ENCODE results near the gene CLDN19. TPM values are rescaled to one million over a fixed set of nuclear protein-coding genes. Genes with fewer than 3 reads are reported as not detected.

The CLDN19 gene
- total RNA-seq, 1 donor from 2014 or later, result not detected

GRCh38 chr1:42773420-42773819 is 33.4 kb upstream of the CLDN19 start:
- Histone ChIP-seq H3K4me3 (ENCODE audit: low read depth, low read length) (no peak overlapping the region), H3K27me3 (ENCODE audit: control insufficient read depth, insufficient read depth, low read length) (no peaks in the 10 kb centered on the region), H3K36me3 (ENCODE audit: control insufficient read depth, insufficient read depth, low read length) (peaks cover 4% of the 10 kb centered on the region)
- DNase-seq (ENCODE audit: low read depth) (no peak), FAIRE-seq (no peak)
- no peak for TF ChIP-seq CTCF (IDR thresholded peaks at IDR 0.05; ENCODE audit: insufficient read depth, low read length, severe bottlenecking)

- no peaks in the 10 kb centered on the region for H3K36me3 ChIP-seq (ENCODE audit: control insufficient read depth, insufficient read depth, low read length)
- no peak for DNase-seq (ENCODE audit: low read depth)
- no peak for FAIRE-seq
- TF ChIP-seq CTCF (IDR thresholded peaks at IDR 0.05; ENCODE audit: insufficient read depth, low read length, severe bottlenecking), result no peak
- no peaks in the 10 kb centered on the region for H3K27me3 ChIP-seq (ENCODE audit: control insufficient read depth, insufficient read depth, low read length)
- no peak overlapping the region for H3K4me3 ChIP-seq (ENCODE audit: low read depth, low read length)
Measured at GRCh38 chr1:42769811-42770210, 29.8 kb upstream of the CLDN19 start.

GRCh38 chr1:42768172-42768571 is 28.1 kb upstream of the CLDN19 start:
- no peak for FAIRE-seq
- no peak for TF ChIP-seq CTCF (IDR thresholded peaks at IDR 0.05; ENCODE audit: insufficient read depth, low read length, severe bottlenecking)

GRCh38 chr1:42767510-42768000 is 27.5 kb upstream of the CLDN19 start:
- TF ChIP-seq CTCF (IDR thresholded peaks at IDR 0.05; ENCODE audit: insufficient read depth, low read length, severe bottlenecking), result no peak
- FAIRE-seq (no peak), DNase-seq (ENCODE audit: low read depth) (no peak)
- H3K4me3 ChIP-seq (ENCODE audit: low read depth, low read length), result peak overlapping the region; percentile 89
- H3K36me3 ChIP-seq (ENCODE audit: control insufficient read depth, insufficient read depth, low read length), result no peaks in the 10 kb centered on the region
- no peaks in the 10 kb centered on the region for H3K27me3 ChIP-seq (ENCODE audit: control insufficient read depth, insufficient read depth, low read length)

More at GRCh38 chr1:42768172-42768571, 28.1 kb upstream of the CLDN19 start:
- Histone ChIP-seq H3K4me3 (ENCODE audit: low read depth, low read length) (peak overlapping the region; percentile 89), H3K27me3 (ENCODE audit: control insufficient read depth, insufficient read depth, low read length) (no peaks in the 10 kb centered on the region), H3K36me3 (ENCODE audit: control insufficient read depth, insufficient read depth, low read length) (no peaks in the 10 kb centered on the region)
- DNase-seq (ENCODE audit: low read depth), result no peak

- TF ChIP-seq CTCF (IDR thresholded peaks at IDR 0.05; ENCODE audit: insufficient read depth, low read length, severe bottlenecking), result no peak
- no peaks in the 10 kb centered on the region for H3K36me3 ChIP-seq (ENCODE audit: control insufficient read depth, insufficient read depth, low read length)
- DNase-seq (ENCODE audit: low read depth), result peak; percentile 98
Measured at GRCh38 chr1:42766741-42767509, 26.9 kb upstream of the CLDN19 start, which contains the start of the genes C1orf50 and P3H1. Gene C1orf50, plus strand, starts transcription at chr1:42767249. Its CDS starts 63 bp downstream, at chr1:42767312. Gene P3H1, minus strand, starts transcription at chr1:42767028. Its CDS starts 57 bp downstream, at chr1:42766971.

More at GRCh38 chr1:42766741-42767509, 26.9 kb upstream of the CLDN19 start, which contains the start of the genes C1orf50 and P3H1:
- no peaks in the 10 kb centered on the region for H3K27me3 ChIP-seq (ENCODE audit: control insufficient read depth, insufficient read depth, low read length)
- FAIRE-seq, result no peak
- H3K4me3 ChIP-seq (ENCODE audit: low read depth, low read length), result peak within 1 kb of the TSS; percentile 89
